B cell (primary cell): ENCODE data around the gene RHCE. TPM values are rescaled to one million over a fixed set of nuclear protein-coding genes. Genes with fewer than 3 reads are reported as not detected.
"Not testable (repeated sequence)": the region's sequence is repeated elsewhere in the genome, so short reads cannot be mapped to it uniquely, and the experiment has no call there.

Experiments
- ATAC-seq: fragments of 200-7000 bp; cut with Tn5 transposase; one replicate; pipeline ENCODE4 v1.10.0; 2021; ENCODE audit warnings: low read depth, mild to moderate bottlenecking, moderate number of reproducible peaks, moderate library complexity
- CTCF ChIA-PET: fragments of 350-600 bp; sonication (Branson Sonifier 250); formaldehyde crosslinking; loops from one replicate; lab custom pipeline; 2021; ENCODE audit warnings: antibody characterized with exemption, inconsistent platforms; lab: Charles Lee
- POLR2A ChIA-PET: fragments of 350-600 bp; sonication (Branson Sonifier 250); formaldehyde crosslinking; loops from one replicate; lab custom pipeline; 2021; ENCODE audit warnings: antibody characterized with exemption; lab: Charles Lee
- DNase-seq: peaks from one replicate; pipeline ENCODE4 v3.0.0; 2013
- H2AFZ ChIP-seq: 2 replicates; pipeline ENCODE4 v1.6.1; 2012; ENCODE audit warnings: mild to moderate bottlenecking, low read depth, low read length; ENCODE audit not compliant: insufficient read depth, poor library complexity, severe bottlenecking
- H3K27ac ChIP-seq, 2 donors: 1 replicate in 1 of 2; 2 replicates in 1 of 2; pipeline ENCODE4 v1.5.1; 2012 to 2013; ENCODE audit warnings: low read length in 2 of 2, mild to moderate bottlenecking in 2 of 2, moderate library complexity in 1 of 2
- H3K27me3 ChIP-seq, 4 experiments: fragments of 200-600 bp in 1 of 4; sonication (generic) in 1 of 4; replicated peaks in 1 of 4; 1 replicate in 2 of 4; 2 replicates in 2 of 4; pipeline versions ENCODE4 v1.6.1 to v1.7.0; 2013 to 2016; ENCODE audit warnings: low read length in 3 of 4, mild to moderate bottlenecking in 2 of 4, mixed read lengths in 1 of 4, moderate library complexity in 1 of 4; ENCODE audit not compliant: insufficient read depth in 4 of 4, control insufficient read depth in 3 of 4; ENCODE audit errors: control extremely low read depth in 1 of 4
- H3K36me3 ChIP-seq, 2 experiments: replicated peaks in 1 of 2; 1 replicate in 1 of 2; 2 replicates in 1 of 2; pipeline versions ENCODE4 v1.6.1 to v1.7.1; 2013; ENCODE audit warnings: low read length in 1 of 2; ENCODE audit not compliant: insufficient read depth in 2 of 2, control insufficient read depth in 1 of 2; ENCODE audit errors: control extremely low read depth in 1 of 2, extremely low read depth in 1 of 2
- H3K4me1 ChIP-seq, 2 donors: fragments of 200-600 bp in 1 of 2; sonication (generic) in 1 of 2; 1 replicate in 1 of 2; 2 replicates in 1 of 2; pipeline versions ENCODE4 v1.5.1 to v1.6.1; 2013 to 2017; ENCODE audit warnings: low read length in 2 of 2; ENCODE audit not compliant: control insufficient read depth in 2 of 2, insufficient read depth in 2 of 2
- H3K4me2 ChIP-seq: replicated peaks from 2 replicates; pipeline ENCODE3; 2012; ENCODE audit warnings: mild to moderate bottlenecking, low read depth, low read length; ENCODE audit not compliant: poor library complexity, severe bottlenecking
- H3K4me3 ChIP-seq, 5 experiments: fragments of 200-600 bp in 1 of 5; sonication (generic) in 1 of 5; 1 replicate in 3 of 5; 2 replicates in 2 of 5; pipeline versions ENCODE4 v1.5.1 to v1.7.0; 2011 to 2016; ENCODE audit warnings: low read length in 4 of 5, mild to moderate bottlenecking in 4 of 5, low read depth in 2 of 5, control low read depth in 1 of 5, moderate library complexity in 1 of 5; ENCODE audit not compliant: insufficient read depth in 1 of 5; ENCODE audit errors: control extremely low read depth in 1 of 5, extremely low read depth in 1 of 5
- H3K79me2 ChIP-seq: fragments of 200-600 bp; sonication (generic); one replicate; pipeline ENCODE4 v1.6.0; 2016; ENCODE audit warnings: low read length; ENCODE audit not compliant: control insufficient read depth, insufficient read depth
- H3K9ac ChIP-seq: fragments of 200-600 bp; sonication (generic); 2 replicates; pipeline ENCODE4 v1.6.1; 2017; ENCODE audit warnings: mild to moderate bottlenecking, low read length, moderate library complexity
- H3K9me3 ChIP-seq, 3 donors: one replicate each; pipeline versions ENCODE4 v1.6.1 to v1.7.1; 2013; ENCODE audit warnings: low read length in 2 of 3; ENCODE audit not compliant: control insufficient read depth in 2 of 3, insufficient read depth in 1 of 3; ENCODE audit errors: control extremely low read depth in 1 of 3
- H4K20me1 ChIP-seq: 2 replicates; pipeline ENCODE4 v1.6.0; 2012; ENCODE audit warnings: mild to moderate bottlenecking, low read length; ENCODE audit not compliant: insufficient read depth, control insufficient read depth, poor library complexity, severe bottlenecking
- H3K27ac Mint-ChIP-seq: one replicate; pipeline ENCODE4 v1.8.0; 2021; ENCODE audit warnings: mixed read lengths
- H3K27me3 Mint-ChIP-seq: one replicate; pipeline ENCODE4 v1.8.0; 2021; ENCODE audit warnings: mixed read lengths
- H3K4me1 Mint-ChIP-seq: one replicate; pipeline ENCODE4 v1.8.0; 2021; ENCODE audit warnings: mixed read lengths
- H3K4me3 Mint-ChIP-seq: one replicate; pipeline ENCODE4 v1.8.0; 2021; ENCODE audit warnings: mixed read lengths
- H3K9me3 Mint-ChIP-seq: one replicate; pipeline ENCODE4 v1.8.0; 2022; ENCODE audit warnings: mixed read lengths; ENCODE audit not compliant: insufficient read depth
- whole genome bisulfite sequencing: methylation state at CpG from one replicate; pipeline ENCODE4 v1.1.5; 2013; ENCODE audit warnings: missing lambda C conversion rate; ENCODE audit not compliant: insufficient coverage; 5-methylcytosine and 5-hydroxymethylcytosine counted together
- intact Hi-C: fragments of 100-400 bp; cut with micrococcal nuclease; formaldehyde crosslinking; loops from one replicate; pipeline ENCODE4 v1.10.0; 2022
- polyA plus RNA-seq: library from polyadenylated mRNA; depleted of rRNA; stranded (reverse); fragments of >200 nt; gene quantifications from 2 replicates; pipeline ENCODE4 v1.2.3, GENCODE V29; 2012
- total RNA-seq, 2 donors: library from RNA; stranded (reverse); fragments of 120-200 nt in 1 of 2; gene quantifications; 1 replicate in 1 of 2; 2 replicates in 1 of 2; pipeline versions ENCODE4 v1.2.3 to v1.2.4, GENCODE V29; 2013 to 2022

Gene RHCE
- total and polyA plus RNA-seq, 2 donors (not counting 1 experiment from before 2014, with no cell fraction given): 0.28 TPM; not detected in 1

- H3K4me2 ChIP-seq, H3K27me3 Mint-ChIP-seq, H3K9me3 ChIP-seq, CTCF ChIA-PET, H3K36me3 ChIP-seq, H3K9me3 Mint-ChIP-seq, H3K27me3 ChIP-seq, POLR2A ChIA-PET: not testable (repeated sequence)
- peaks cover 49% of the 10 kb centered on the region for H3K79me2 ChIP-seq
- peaks cover 31% of the 10 kb centered on the region for H4K20me1 ChIP-seq
- peak overlapping the region; percentile 38 for H2AFZ ChIP-seq
- DNase-seq: peak; percentile 71
- Mint-ChIP-seq H3K4me1 (peaks cover 31% of the 10 kb centered on the region), H3K27ac (peak overlapping the region; percentile 98), H3K4me3 (peak overlapping the region; percentile 96)
- H3K4me1 ChIP-seq: peaks cover 14% of the 10 kb centered on the region in 2 donors
- intact Hi-C loops: loop anchor here (2.0 to 10.0 kb wide), 4 partner anchors 91 to 693 kb away; partner anchors contain the start of genes MACO1, RSRP1, SRRM1 and SYF2
- H3K27ac ChIP-seq: peak overlapping the region; percentile 75 to 86
- WGBS: 0% methylated on average over 5 of the region's 39 CpGs
- H3K9ac ChIP-seq: peak overlapping the region; percentile 88
- H3K4me3 ChIP-seq: peak overlapping the region in 4 of 5 experiments; percentile 83 to 89 (median 86)
- peak; percentile 51 for ATAC-seq
These were observed 83.0 kb downstream of the RHCE start for GRCh38 chr1:25337483-25338187.

- peak overlapping the region; percentile 66 for H3K4me2 ChIP-seq
- H3K27me3 ChIP-seq, H3K9me3 Mint-ChIP-seq, H3K9me3 ChIP-seq, H3K36me3 ChIP-seq, CTCF ChIA-PET, ATAC-seq, H3K27me3 Mint-ChIP-seq, POLR2A ChIA-PET: not testable (repeated sequence)
- H3K4me1 Mint-ChIP-seq: peaks cover 35% of the 10 kb centered on the region
- peaks cover 14% of the 10 kb centered on the region in 2 donors for H3K4me1 ChIP-seq
- no CpG with 5 or more reads among the region's 29 CpGs for WGBS
- H3K4me3 ChIP-seq: peak overlapping the region; percentile 53 to 85 (median 65)
- H3K79me2 ChIP-seq: peaks cover 42% of the 10 kb centered on the region
- H4K20me1 ChIP-seq: peaks cover 24% of the 10 kb centered on the region
- H3K27ac ChIP-seq: peak overlapping the region in 1 of 2 donors; percentile 33
- intact Hi-C loops: loop anchor here (5.0 to 10.0 kb wide), 2 partner anchors 95 to 692 kb away; partner anchors contain the start of genes MACO1 and SRRM1
- peak overlapping the region; percentile 85 for H3K27ac Mint-ChIP-seq
- peak overlapping the region; percentile 70 for H3K9ac ChIP-seq
- H2AFZ ChIP-seq: peak overlapping the region; percentile 58
- H3K4me3 Mint-ChIP-seq: peak overlapping the region; percentile 94
- peak; percentile 46 for DNase-seq
These were observed 83.7 kb downstream of the RHCE start for GRCh38 chr1:25336922-25337354.

- H3K9ac ChIP-seq, H4K20me1 ChIP-seq, H3K4me1 ChIP-seq, H3K4me3 Mint-ChIP-seq, H3K27me3 Mint-ChIP-seq, H3K27ac ChIP-seq, POLR2A ChIA-PET, H3K36me3 ChIP-seq, H3K27me3 ChIP-seq, H2AFZ ChIP-seq, H3K4me3 ChIP-seq, ATAC-seq, CTCF ChIA-PET, DNase-seq, H3K4me2 ChIP-seq, H3K9me3 ChIP-seq, H3K79me2 ChIP-seq, H3K9me3 Mint-ChIP-seq: not testable (repeated sequence)
- intact Hi-C loops: loop anchor here (10.0 kb wide), 1 partner anchor 685 kb away; the partner anchor contains the start of gene SRRM1
- Mint-ChIP-seq H3K4me1 (peaks cover 31% of the 10 kb centered on the region), H3K27ac (peak overlapping the region; percentile 3)
- no CpG with 5 or more reads among the region's 5 CpGs for WGBS
These were observed 90.7 kb downstream of the RHCE start for GRCh38 chr1:25329950-25330349.

GRCh38 chr1:25329336-25329735, 91.3 kb downstream of the RHCE start:
- POLR2A ChIA-PET, H3K4me2 ChIP-seq, intact Hi-C loops, ATAC-seq, H3K9ac ChIP-seq, H4K20me1 ChIP-seq, H3K4me3 Mint-ChIP-seq, H3K4me1 ChIP-seq, H3K27me3 ChIP-seq, H3K9me3 Mint-ChIP-seq, H3K79me2 ChIP-seq, DNase-seq, H3K27ac Mint-ChIP-seq, H3K4me3 ChIP-seq, H3K27ac ChIP-seq, CTCF ChIA-PET, H3K36me3 ChIP-seq, H3K9me3 ChIP-seq, H3K27me3 Mint-ChIP-seq, H2AFZ ChIP-seq: not testable (repeated sequence)
- peaks cover 27% of the 10 kb centered on the region for H3K4me1 Mint-ChIP-seq
- WGBS: 100% methylated on average over 1 of the region's 5 CpGs
